H9 (cell line): ENCODE measurements around the gene CELSR2. TPM values are rescaled to one million over a fixed set of nuclear protein-coding genes. Genes with fewer than 3 reads are reported as not detected.

ENCODE experiments used
- DNase-seq: peaks from one replicate; pipeline ENCODE4 v3.0.0-alpha.2; 2017
- H2AFZ ChIP-seq: one replicate; pipeline ENCODE4 v1.6.1; 2013; ENCODE audit warnings: mild to moderate bottlenecking, low read length, control low read depth, moderate library complexity
- H2AK5ac ChIP-seq: 2 replicates; pipeline ENCODE4 v1.6.1; 2013; ENCODE audit warnings: low read length, control low read depth, mixed read lengths; ENCODE audit not compliant: insufficient read length
- H2BK120ac ChIP-seq: one replicate; pipeline ENCODE4 v1.6.1; 2013; ENCODE audit warnings: low read depth, mild to moderate bottlenecking, low read length, control low read depth, inconsistent platforms; ENCODE audit not compliant: poor library complexity, severe bottlenecking
- H2BK12ac ChIP-seq: 2 replicates; pipeline ENCODE4 v1.6.1; 2013; ENCODE audit warnings: low read length, control low read depth, mixed read lengths, low read depth; ENCODE audit not compliant: insufficient read length
- H2BK15ac ChIP-seq: 2 replicates; pipeline ENCODE4 v1.6.1; 2013; ENCODE audit warnings: low read depth, low read length, control low read depth
- H2BK20ac ChIP-seq: one replicate; pipeline ENCODE4 v1.6.1; 2013; ENCODE audit warnings: low read depth, mild to moderate bottlenecking, low read length, control low read depth, inconsistent platforms; ENCODE audit not compliant: poor library complexity, severe bottlenecking
- H2BK5ac ChIP-seq: 2 replicates; pipeline ENCODE4 v1.6.1; 2013; ENCODE audit warnings: low read length, control low read depth, mixed read lengths; ENCODE audit not compliant: insufficient read length
- H3K14ac ChIP-seq: 2 replicates; pipeline ENCODE4 v1.6.1; 2013; ENCODE audit warnings: low read length, control low read depth; ENCODE audit not compliant: insufficient read depth
- H3K18ac ChIP-seq: 2 replicates; pipeline ENCODE4 v1.6.1; 2013; ENCODE audit warnings: low read depth, mild to moderate bottlenecking, mixed read lengths, low read length, control low read depth; ENCODE audit not compliant: insufficient read length
- H3K23ac ChIP-seq: 2 replicates; pipeline ENCODE4 v1.6.1; 2013; ENCODE audit warnings: low read length, control low read depth, mixed read lengths, low read depth; ENCODE audit not compliant: insufficient read length
- H3K23me2 ChIP-seq: 2 replicates; pipeline ENCODE4 v1.6.1; 2013; ENCODE audit warnings: low read depth, mild to moderate bottlenecking, mixed read lengths, low read length, control low read depth; ENCODE audit not compliant: insufficient read length, poor library complexity, severe bottlenecking
- H3K27ac ChIP-seq: 2 replicates; pipeline ENCODE4 v1.5.1; 2013; ENCODE audit warnings: low read length, control low read depth, mixed read lengths, low read depth; ENCODE audit not compliant: insufficient read length
- H3K27me3 ChIP-seq: 2 replicates; pipeline ENCODE4 v1.6.1; 2013; ENCODE audit warnings: low read length, control low read depth, inconsistent platforms; ENCODE audit not compliant: insufficient read depth
- H3K4ac ChIP-seq: 2 replicates; pipeline ENCODE4 v1.6.1; 2013; ENCODE audit warnings: low read depth, mild to moderate bottlenecking, control low read depth, inconsistent platforms, low read length, moderate library complexity
- H3K4me1 ChIP-seq: 2 replicates; pipeline ENCODE4 v1.6.1; 2013; ENCODE audit warnings: low read length, control low read depth, inconsistent platforms; ENCODE audit not compliant: insufficient read depth
- H3K4me2 ChIP-seq: 2 replicates; pipeline ENCODE4 v1.6.1; 2013; ENCODE audit warnings: low read length, control low read depth, mixed read lengths; ENCODE audit not compliant: insufficient read length, insufficient read depth
- H3K56ac ChIP-seq: 2 replicates; pipeline ENCODE4 v1.6.1; 2013; ENCODE audit warnings: low read depth, mild to moderate bottlenecking, mixed read lengths, low read length, control low read depth; ENCODE audit not compliant: insufficient read length
- H3K79me1 ChIP-seq: 2 replicates; pipeline ENCODE4 v1.6.1; 2013; ENCODE audit warnings: low read depth, mild to moderate bottlenecking, moderate library complexity, low read length, control low read depth, inconsistent platforms; ENCODE audit not compliant: insufficient read depth, poor library complexity, severe bottlenecking
- H3K79me2 ChIP-seq: 2 replicates; pipeline ENCODE4 v1.6.1; 2013; ENCODE audit warnings: low read length, control low read depth, inconsistent platforms; ENCODE audit not compliant: insufficient read depth
- H3K9ac ChIP-seq: 2 replicates; pipeline ENCODE4 v1.6.1; 2013; ENCODE audit warnings: low read length, control low read depth, mixed read lengths; ENCODE audit not compliant: insufficient read length; ENCODE audit errors: extremely low read depth
- H3K9me3 ChIP-seq: one replicate; pipeline ENCODE4 v1.6.1; 2013; ENCODE audit warnings: low read depth, low read length, inconsistent platforms; ENCODE audit not compliant: control insufficient read depth
- H3T11ph ChIP-seq: one replicate; pipeline ENCODE4 v1.6.1; 2013; ENCODE audit warnings: mild to moderate bottlenecking, low read length, control low read depth, inconsistent platforms
- H4K20me1 ChIP-seq: one replicate; pipeline ENCODE4 v1.6.1; 2013; ENCODE audit not compliant: control insufficient read depth, insufficient read length, insufficient read depth
- H4K5ac ChIP-seq: 2 replicates; pipeline ENCODE4 v1.6.1; 2013; ENCODE audit warnings: low read depth, mild to moderate bottlenecking, mixed read lengths, low read length, control low read depth; ENCODE audit not compliant: insufficient read length
- H4K8ac ChIP-seq: replicated peaks from 2 replicates; pipeline ENCODE4 v1.6.1; 2013; ENCODE audit warnings: low read length, control low read depth, mixed read lengths, low read depth; ENCODE audit not compliant: insufficient read length
- H4K91ac ChIP-seq: 2 replicates; pipeline ENCODE4 v1.6.1; 2013; ENCODE audit warnings: low read depth, mild to moderate bottlenecking, moderate library complexity, mixed read lengths, low read length, control low read depth; ENCODE audit not compliant: insufficient read length
- H3K27ac Mint-ChIP-seq, 3 experiments: 2 replicates in 2 of 3; 3 replicates in 1 of 3; pipeline ENCODE4 v1.8.0; 2020 to 2021; ENCODE audit warnings: mixed read lengths in 3 of 3, mild to moderate bottlenecking in 1 of 3, moderate library complexity in 1 of 3
- H3K27me3 Mint-ChIP-seq: 2 replicates; pipeline ENCODE4 v1.8.0; 2021; ENCODE audit warnings: low read depth, mild to moderate bottlenecking, moderate library complexity, mixed read lengths
- H3K36me3 Mint-ChIP-seq, 3 experiments: 2 replicates in 2 of 3; 3 replicates in 1 of 3; pipeline ENCODE4 v1.8.0; 2020 to 2021; ENCODE audit warnings: low read depth in 3 of 3, mixed read lengths in 3 of 3; ENCODE audit not compliant: insufficient read depth in 1 of 3
- H3K4me1 Mint-ChIP-seq, 2 experiments: 2 replicates each; pipeline ENCODE4 v1.8.0; 2020; ENCODE audit warnings: mixed read lengths in 2 of 2
- H3K4me3 Mint-ChIP-seq, 2 experiments: 2 replicates in 1 of 2; 3 replicates in 1 of 2; pipeline ENCODE4 v1.8.0; 2020 to 2021; ENCODE audit warnings: mild to moderate bottlenecking in 2 of 2, mixed read lengths in 2 of 2, moderate library complexity in 1 of 2
- H3K9me3 Mint-ChIP-seq, 2 experiments: 2 replicates in 1 of 2; 3 replicates in 1 of 2; pipeline ENCODE4 v1.8.0; 2020; ENCODE audit warnings: mild to moderate bottlenecking in 2 of 2, mixed read lengths in 2 of 2, moderate library complexity in 1 of 2
- WGBS: extraction: QIAGEN DNeasy Blood & Tissue Kit; methylation state at CpG from one replicate; pipeline ENCODE4 v1.1.7; 2013; ENCODE audit warnings: missing lambda C conversion rate, low lambda C conversion rate, mixed read lengths; ENCODE audit not compliant: insufficient read length; ENCODE audit errors: extremely low coverage; 5-methylcytosine and 5-hydroxymethylcytosine counted together
- total RNA-seq: library from RNA; stranded (reverse); gene quantifications from 2 replicates; pipeline ENCODE4 v1.2.1, GENCODE V29; 2021
- TF ChIP-seq, protein P1 (sequence below): fragments of 200-600 bp; sonication (generic); conservative IDR thresholded peaks from 3 replicates; pipeline ENCODE4 v1.8.0; 2021; ENCODE audit warnings: antibody characterized with exemption, mild to moderate bottlenecking

The CELSR2 gene
- total RNA-seq, 1 experiment from 2014 or later = 29.2 TPM

- Histone ChIP-seq H3K56ac (no peak overlapping the region), H2BK20ac (no peak overlapping the region), H3K18ac (no peak overlapping the region), H3K4me1 (peaks cover 12% of the 10 kb centered on the region), H3K27me3 (no peaks in the 10 kb centered on the region), H3K23me2 (no peaks in the 10 kb centered on the region), H4K91ac (no peak overlapping the region), H3T11ph (no peak overlapping the region), H2BK120ac (no peak overlapping the region), H3K79me2 (no peaks in the 10 kb centered on the region; the same call in 1 of the 2 replicates), H3K9me3 (no peaks in the 10 kb centered on the region), H3K9ac (no peak overlapping the region), H3K14ac (no peak overlapping the region), H3K27ac (no peak overlapping the region), H2AK5ac (no peak overlapping the region), H2BK15ac (no peak overlapping the region), H3K79me1 (peaks cover 10% of the 10 kb centered on the region), H3K4ac (no peak overlapping the region), H2BK12ac (no peak overlapping the region), H3K4me2 (no peak overlapping the region), H4K5ac (no peak overlapping the region), H4K20me1 (no peaks in the 10 kb centered on the region), H3K23ac (no peak overlapping the region), H4K8ac (no peak overlapping the region), H2BK5ac (no peak overlapping the region), H2AFZ (no peak overlapping the region)
- no CpG with 5 or more reads among the region's 3 CpGs for WGBS
- no peaks in the 10 kb centered on the region for H3K27me3 Mint-ChIP-seq
- H3K9me3 Mint-ChIP-seq = no peaks in the 10 kb centered on the region
- H3K36me3 Mint-ChIP-seq = peaks cover 16 to 31% (median 30%) of the 10 kb centered on the region in 3 experiments; a peak in 6 of 7 replicates
- H3K4me1 Mint-ChIP-seq = peaks cover 39 to 44% of the 10 kb centered on the region in 2 experiments
- no peak for DNase-seq
- TF ChIP-seq, protein P1, sequence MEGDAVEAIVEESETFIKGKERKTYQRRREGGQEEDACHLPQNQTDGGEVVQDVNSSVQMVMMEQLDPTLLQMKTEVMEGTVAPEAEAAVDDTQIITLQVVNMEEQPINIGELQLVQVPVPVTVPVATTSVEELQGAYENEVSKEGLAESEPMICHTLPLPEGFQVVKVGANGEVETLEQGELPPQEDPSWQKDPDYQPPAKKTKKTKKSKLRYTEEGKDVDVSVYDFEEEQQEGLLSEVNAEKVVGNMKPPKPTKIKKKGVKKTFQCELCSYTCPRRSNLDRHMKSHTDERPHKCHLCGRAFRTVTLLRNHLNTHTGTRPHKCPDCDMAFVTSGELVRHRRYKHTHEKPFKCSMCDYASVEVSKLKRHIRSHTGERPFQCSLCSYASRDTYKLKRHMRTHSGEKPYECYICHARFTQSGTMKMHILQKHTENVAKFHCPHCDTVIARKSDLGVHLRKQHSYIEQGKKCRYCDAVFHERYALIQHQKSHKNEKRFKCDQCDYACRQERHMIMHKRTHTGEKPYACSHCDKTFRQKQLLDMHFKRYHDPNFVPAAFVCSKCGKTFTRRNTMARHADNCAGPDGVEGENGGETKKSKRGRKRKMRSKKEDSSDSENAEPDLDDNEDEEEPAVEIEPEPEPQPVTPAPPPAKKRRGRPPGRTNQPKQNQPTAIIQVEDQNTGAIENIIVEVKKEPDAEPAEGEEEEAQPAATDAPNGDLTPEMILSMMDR = no peak
- H3K4me3 Mint-ChIP-seq = 0 out of 5 replicates have a peak overlapping the region, but pooled peaks of 1 of the 2 experiments have one; percentile 17
- H3K27ac Mint-ChIP-seq = peak overlapping the region in 2 of 3 experiments; percentile 6 to 66; a peak in 5 of 7 replicates
Observed at GRCh38 chr1:109225308-109225707, 24.0 kb upstream of the CELSR2 start.
